Neuronal stem cell (in vitro differentiated cells): ENCODE measurements around the gene CSRNP2.

ENCODE experiments used
- DNase-seq: peaks from one replicate; pipeline ENCODE4 v3.0.0-alpha.2; 2013; ENCODE audit warnings: low spot score
- H2AFZ ChIP-seq: one replicate; pipeline ENCODE4 v1.6.1; 2013; ENCODE audit warnings: mild to moderate bottlenecking, low read length, inconsistent platforms
- H2AK5ac ChIP-seq: 2 replicates; pipeline ENCODE4 v1.6.1; 2013; ENCODE audit warnings: low read depth, mild to moderate bottlenecking, inconsistent platforms, low read length, moderate library complexity, mixed read lengths
- H2BK120ac ChIP-seq: 2 replicates; pipeline ENCODE4 v1.6.1; 2013; ENCODE audit warnings: low read depth, mild to moderate bottlenecking, inconsistent platforms, low read length, moderate library complexity, mixed read lengths
- H2BK12ac ChIP-seq: one replicate; pipeline ENCODE4 v1.6.1; 2013; ENCODE audit warnings: low read length, inconsistent platforms
- H2BK15ac ChIP-seq: 2 replicates; pipeline ENCODE4 v1.6.1; 2013; ENCODE audit warnings: mild to moderate bottlenecking, low read length, inconsistent platforms, mixed read lengths
- H2BK5ac ChIP-seq: one replicate; pipeline ENCODE4 v1.6.1; 2013; ENCODE audit warnings: inconsistent platforms, mild to moderate bottlenecking, low read length, moderate library complexity
- H3K14ac ChIP-seq: one replicate; pipeline ENCODE4 v1.6.1; 2013; ENCODE audit warnings: low read length, inconsistent platforms
- H3K18ac ChIP-seq: 2 replicates; pipeline ENCODE4 v1.6.1; 2013; ENCODE audit warnings: low read length, inconsistent platforms
- H3K23ac ChIP-seq: 2 replicates; pipeline ENCODE4 v1.6.1; 2013; ENCODE audit warnings: low read depth, mild to moderate bottlenecking, mixed read lengths, low read length, inconsistent platforms; ENCODE audit not compliant: poor library complexity
- H3K27ac ChIP-seq: replicated peaks from 3 replicates; pipeline ENCODE4 v1.5.1; 2013; ENCODE audit warnings: low read length, inconsistent platforms
- H3K27me3 ChIP-seq, 3 experiments: 2 replicates each; pipeline ENCODE4 v1.6.1; 2013; ENCODE audit warnings: low read length in 3 of 3, mild to moderate bottlenecking in 2 of 3, inconsistent platforms in 1 of 3, low read depth in 1 of 3, mixed read lengths in 1 of 3, moderate library complexity in 1 of 3; ENCODE audit not compliant: control insufficient read depth in 3 of 3, insufficient read depth in 3 of 3
- H3K36me3 ChIP-seq, 2 donors: replicated peaks in 1 of 2; 2 replicates each; pipeline ENCODE4 v1.6.1; 2013; ENCODE audit warnings: low read length in 2 of 2; ENCODE audit not compliant: control insufficient read depth in 2 of 2, insufficient read depth in 2 of 2
- H3K4ac ChIP-seq: 2 replicates; pipeline ENCODE4 v1.6.1; 2013; ENCODE audit warnings: inconsistent platforms, mild to moderate bottlenecking, low read length, moderate library complexity
- H3K4me1 ChIP-seq, 2 donors: 1 replicate in 1 of 2; 2 replicates in 1 of 2; pipeline ENCODE4 v1.6.1; 2013; ENCODE audit warnings: low read length in 2 of 2, low read depth in 1 of 2; ENCODE audit not compliant: control insufficient read depth in 2 of 2, insufficient read depth in 1 of 2
- H3K4me2 ChIP-seq: one replicate; pipeline ENCODE4 v1.6.1; 2013; ENCODE audit warnings: mild to moderate bottlenecking, low read length, inconsistent platforms; ENCODE audit not compliant: insufficient read depth, poor library complexity, severe bottlenecking
- H3K4me3 ChIP-seq, 2 donors: 2 replicates each; pipeline ENCODE4 v1.5.1; 2013; ENCODE audit warnings: low read length in 2 of 2, mild to moderate bottlenecking in 2 of 2, inconsistent platforms in 1 of 2, moderate library complexity in 1 of 2
- H3K79me1 ChIP-seq: one replicate; pipeline ENCODE4 v1.6.1; 2013; ENCODE audit warnings: low read depth, mild to moderate bottlenecking, inconsistent platforms, low read length, moderate library complexity
- H3K9ac ChIP-seq: one replicate; pipeline ENCODE4 v1.6.1; 2013; ENCODE audit warnings: mild to moderate bottlenecking, low read depth, low read length, inconsistent platforms; ENCODE audit not compliant: poor library complexity
- H3K9me3 ChIP-seq, 2 donors: replicated peaks in 1 of 2; 2 replicates each; pipeline versions ENCODE3 to v1.6.1; 2013; ENCODE audit warnings: low read length in 2 of 2, mild to moderate bottlenecking in 2 of 2, inconsistent platforms in 1 of 2, low read depth in 1 of 2, mixed read lengths in 1 of 2, moderate library complexity in 1 of 2; ENCODE audit not compliant: control insufficient read depth in 2 of 2, insufficient read depth in 1 of 2
- H4K8ac ChIP-seq: one replicate; pipeline ENCODE4 v1.6.1; 2013; ENCODE audit warnings: low read depth, mild to moderate bottlenecking, inconsistent platforms, low read length, moderate library complexity
- H4K91ac ChIP-seq: one replicate; pipeline ENCODE4 v1.6.1; 2013; ENCODE audit warnings: low read length, low read depth, mild to moderate bottlenecking, inconsistent platforms; ENCODE audit not compliant: poor library complexity
- WGBS, 2 donors: extraction: QIAGEN DNeasy Blood & Tissue Kit; methylation state at CpG; one replicate each; pipeline ENCODE4 v1.1.7; 2013; ENCODE audit warnings: missing lambda C conversion rate in 2 of 2, mixed read lengths in 1 of 2; ENCODE audit not compliant: insufficient read length in 2 of 2, insufficient replicate concordance in 1 of 2; ENCODE audit errors: extremely low coverage in 2 of 2; 5-methylcytosine and 5-hydroxymethylcytosine counted together

Gene CSRNP2

DNA sequence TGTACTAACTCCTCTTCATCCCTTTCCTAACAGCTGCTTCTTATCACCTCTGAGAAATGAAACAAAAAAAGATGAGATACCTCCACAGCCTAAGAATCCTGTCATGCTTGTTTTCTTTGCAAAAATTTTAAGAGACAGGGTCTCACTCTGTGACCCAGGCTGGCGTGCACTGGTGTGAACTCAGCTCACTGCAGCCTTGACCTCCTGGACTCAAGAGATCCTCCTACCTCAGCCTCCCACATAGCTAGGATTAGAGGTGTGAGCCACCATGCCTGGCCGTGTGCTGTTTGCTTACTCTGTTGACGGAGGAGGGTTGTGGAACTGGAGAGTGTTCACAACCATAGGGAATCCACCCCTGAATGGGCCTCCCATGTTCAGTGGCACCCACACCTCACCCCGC lies 16.2 kb downstream of the CSRNP2 start:
- H3K9ac ChIP-seq, result no peak overlapping the region
- no peaks in the 10 kb centered on the region for H3K4me1 ChIP-seq
- H3K27me3 ChIP-seq, result no peaks in the 10 kb centered on the region
- DNase-seq, result no peak
- H3K4me3 ChIP-seq, result no peak overlapping the region
- H4K91ac ChIP-seq, result no peak overlapping the region
- peaks cover 45 to 91% of the 10 kb centered on the region in 2 donors for H3K36me3 ChIP-seq
- H3K79me1 ChIP-seq, result no peaks in the 10 kb centered on the region
- H2BK15ac ChIP-seq, result no peak overlapping the region
- H2BK120ac ChIP-seq, result no peak overlapping the region
- no peak overlapping the region for H3K14ac ChIP-seq
- no peak overlapping the region for H2BK5ac ChIP-seq
- H3K23ac ChIP-seq, result no peak overlapping the region
- H2BK12ac ChIP-seq, result no peak overlapping the region
- H3K9me3 ChIP-seq, result peaks cover 0 to 2% of the 10 kb centered on the region in 2 donors
- no peak overlapping the region for H3K27ac ChIP-seq
- no peak overlapping the region for H4K8ac ChIP-seq
- no peak overlapping the region for H2AFZ ChIP-seq
- no peak overlapping the region for H2AK5ac ChIP-seq
- no peak overlapping the region for H3K18ac ChIP-seq
- H3K4ac ChIP-seq, result no peak overlapping the region
- WGBS, 2 donors, result no CpG with 5 or more reads among the region's 4 CpGs
- H3K4me2 ChIP-seq, result no peak overlapping the region

DNA sequence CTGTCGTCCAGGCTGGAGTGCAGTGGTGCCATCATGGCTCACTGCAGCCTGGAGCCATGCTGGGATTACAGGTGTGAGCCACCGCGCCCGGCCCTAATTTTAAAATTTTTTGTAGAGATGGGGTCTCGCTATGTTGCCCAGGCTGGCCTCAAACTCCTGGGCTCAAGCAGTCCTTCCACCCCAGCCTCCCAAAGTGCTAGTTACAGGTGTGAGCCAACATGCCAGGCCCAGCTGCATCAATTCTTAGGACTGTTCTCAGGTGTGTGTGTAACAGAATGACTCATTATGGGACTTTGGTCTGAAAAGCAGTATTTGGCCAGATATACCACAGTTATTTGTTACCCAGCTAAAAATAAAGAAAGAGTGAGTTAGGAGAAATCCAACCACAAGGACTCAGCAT lies 17.9 kb downstream of the CSRNP2 start:
- Histone ChIP-seq H2BK5ac (no peak overlapping the region), H3K4me1 (no peaks in the 10 kb centered on the region), H2BK15ac (no peak overlapping the region), H3K9ac (no peak overlapping the region), H3K79me1 (no peaks in the 10 kb centered on the region), H2AFZ (no peak overlapping the region), H3K4ac (no peak overlapping the region), H3K4me3 (no peak overlapping the region), H3K4me2 (no peak overlapping the region), H3K18ac (no peak overlapping the region), H2AK5ac (no peak overlapping the region), H2BK120ac (no peak overlapping the region), H3K14ac (no peak overlapping the region), H3K23ac (no peak overlapping the region), H4K91ac (no peak overlapping the region), H3K27ac (no peak overlapping the region), H2BK12ac (no peak overlapping the region), H3K36me3 (peaks cover 38 to 89% of the 10 kb centered on the region in 2 donors), H3K27me3 (no peaks in the 10 kb centered on the region), H4K8ac (no peak overlapping the region), H3K9me3 (peaks cover 0 to 2% of the 10 kb centered on the region in 2 donors)
- no CpG with 5 or more reads among the region's 5 CpGs for WGBS, 2 donors
- DNase-seq, result no peak

DNA sequence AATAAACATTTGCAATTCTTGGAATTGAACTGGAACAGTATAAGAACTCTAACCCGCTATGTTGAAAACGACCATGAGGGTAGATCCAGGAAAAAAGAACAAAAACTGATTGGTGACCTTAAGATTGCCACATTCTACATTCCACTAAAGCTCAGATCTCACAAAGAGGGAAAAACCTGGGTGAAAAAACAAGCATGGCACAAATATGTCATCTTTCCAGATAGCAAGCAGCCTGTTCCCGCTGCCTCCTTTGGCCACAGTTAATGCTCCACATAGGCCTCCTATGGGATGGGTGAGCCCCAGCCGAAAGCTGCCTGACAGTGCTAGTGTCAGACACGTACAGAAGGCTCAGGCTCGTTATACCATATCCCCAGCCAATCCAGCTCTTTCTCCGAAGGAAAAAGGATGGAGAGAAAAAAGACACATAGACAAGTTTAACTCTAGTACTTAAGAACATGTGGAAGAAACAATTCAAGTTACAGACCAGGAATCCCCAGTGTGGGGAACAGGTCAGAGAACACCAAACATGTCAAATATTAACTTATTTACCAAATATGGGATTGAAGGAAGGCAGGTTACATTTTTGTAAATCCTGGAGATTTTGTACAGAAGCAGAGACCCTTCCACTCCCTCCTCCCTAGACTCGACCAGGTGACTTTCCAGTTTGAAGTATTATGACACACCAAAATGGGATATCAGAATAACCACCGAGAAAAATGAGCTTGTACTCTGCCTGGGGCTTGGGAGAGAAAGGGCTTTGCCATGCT lies 20.6 kb downstream of the CSRNP2 start:
- no peak overlapping the region for H3K9ac ChIP-seq
- no peak overlapping the region for H3K14ac ChIP-seq
- H3K4me2 ChIP-seq, result no peak overlapping the region
- no peak overlapping the region for H2BK120ac ChIP-seq
- no peak overlapping the region for H3K27ac ChIP-seq
- no peak overlapping the region for H3K4me3 ChIP-seq
- H4K8ac ChIP-seq, result no peak overlapping the region
- no peaks in the 10 kb centered on the region for H3K79me1 ChIP-seq
- no peak overlapping the region for H3K4ac ChIP-seq
- no peak overlapping the region for H2BK12ac ChIP-seq
- H3K9me3 ChIP-seq, result peaks cover 0 to under 1% of the 10 kb centered on the region in 2 donors
- H2AK5ac ChIP-seq, result no peak overlapping the region
- no peak overlapping the region for H2BK5ac ChIP-seq
- H3K23ac ChIP-seq, result no peak overlapping the region
- no CpG with 5 or more reads among the region's 9 CpGs for WGBS, 2 donors
- DNase-seq, result no peak
- peaks cover 37 to 80% of the 10 kb centered on the region in 2 donors for H3K36me3 ChIP-seq
- no peak overlapping the region for H3K18ac ChIP-seq
- H3K27me3 ChIP-seq, result no peaks in the 10 kb centered on the region
- no peaks in the 10 kb centered on the region for H3K4me1 ChIP-seq
- H4K91ac ChIP-seq, result no peak overlapping the region
- no peak overlapping the region for H2AFZ ChIP-seq
- H2BK15ac ChIP-seq, result no peak overlapping the region

DNA sequence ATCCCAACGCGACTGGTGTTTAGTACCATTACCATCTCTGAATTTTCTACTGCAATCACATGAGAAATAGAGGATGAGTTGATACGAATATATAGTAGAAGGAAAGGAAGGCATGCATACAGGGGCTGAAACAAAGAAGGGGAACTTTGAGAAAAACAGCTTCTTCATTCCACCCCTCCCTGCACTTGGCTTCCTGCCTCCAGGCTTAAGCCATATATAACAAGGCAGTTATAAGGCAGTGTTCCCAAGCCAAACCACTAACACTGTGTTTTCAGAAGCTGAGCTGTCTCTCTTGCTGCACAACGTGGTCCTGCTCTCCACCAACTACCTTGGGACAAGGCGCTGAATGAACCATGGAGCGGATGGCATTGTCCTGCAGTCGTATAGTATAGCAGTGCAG lies 24.3 kb downstream of the CSRNP2 start:
- Histone ChIP-seq H3K36me3 (peaks cover 27 to 54% of the 10 kb centered on the region in 2 donors), H3K18ac (no peak overlapping the region), H2BK120ac (no peak overlapping the region), H3K9ac (no peak overlapping the region), H2AK5ac (no peak overlapping the region), H3K79me1 (no peaks in the 10 kb centered on the region), H3K23ac (no peak overlapping the region), H3K4me1 (no peaks in the 10 kb centered on the region), H2AFZ (peak overlapping the region; percentile 25), H3K9me3 (no peaks in the 10 kb centered on the region), H2BK15ac (no peak overlapping the region), H3K4ac (no peak overlapping the region), H3K27ac (no peak overlapping the region), H2BK12ac (no peak overlapping the region), H3K27me3 (no peaks in the 10 kb centered on the region), H3K4me2 (no peak overlapping the region), H3K4me3 (peak overlapping the region in 1 of 2 donors; percentile 34), H4K91ac (no peak overlapping the region), H2BK5ac (no peak overlapping the region), H3K14ac (no peak overlapping the region), H4K8ac (no peak overlapping the region)
- no peak for DNase-seq
- no CpG with 5 or more reads among the region's 7 CpGs for WGBS, 2 donors
